ENCODE results near the gene NRIP1. TPM values are rescaled to one million over a fixed set of nuclear protein-coding genes. Genes with fewer than 3 reads are reported as not detected.

The NRIP1 gene
- total RNA-seq, 1 experiment from 2014 or later: 29.6 TPM

DNA sequence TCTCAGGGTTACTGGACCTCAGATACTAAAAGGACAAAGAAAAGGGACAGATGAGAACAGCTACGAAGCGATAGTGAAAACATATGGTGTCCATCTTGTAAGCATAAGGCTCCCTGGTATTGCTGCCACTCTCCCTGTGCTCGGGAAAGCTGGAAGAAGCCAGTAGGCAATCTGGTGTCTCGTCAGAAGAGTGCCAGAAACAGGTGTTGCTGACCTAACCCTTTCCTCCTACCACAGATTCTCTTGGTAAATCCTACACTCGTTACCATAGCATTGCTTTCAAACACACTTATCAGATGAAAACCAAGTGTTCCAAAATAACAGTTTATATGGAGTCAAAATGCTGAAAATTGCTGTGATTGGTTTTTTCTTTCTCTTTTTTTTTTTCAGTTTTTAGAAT is 146.3 kb downstream of the NRIP1 start:
- no peak overlapping the region for H2AFZ ChIP-seq (ENCODE audit: low read depth, low read length, poor library complexity, severe bottlenecking)
- TF ChIP-seq SRF (IDR thresholded peaks at IDR 0.05; ENCODE audit: low read depth) (no peak), FOSL1 (IDR thresholded peaks at IDR 0.05; ENCODE audit: low read depth) (no peak), CBX3 (IDR thresholded peaks at IDR 0.05; ENCODE audit: low read depth) (no peak), CEBPB (IDR thresholded peaks at IDR 0.05; ENCODE audit: low read depth) (no peak), SIN3A (IDR thresholded peaks at IDR 0.05; ENCODE audit: low read depth) (no peak), YY1 (IDR thresholded peaks at IDR 0.05; ENCODE audit: extremely low read depth, insufficient replicate concordance, low read depth, low read length) (no peak), POLR2A (IDR thresholded peaks at IDR 0.05; ENCODE audit: borderline replicate concordance, extremely low read depth, insufficient read depth, insufficient read length) (no peak), POLR2AphosphoS5 (IDR thresholded peaks at IDR 0.05; ENCODE audit: low read depth, low read length) (no peak), SP1 (IDR thresholded peaks at IDR 0.05; ENCODE audit: low read depth) (no peak), EZH2phosphoT487 (IDR thresholded peaks at IDR 0.05; ENCODE audit: borderline replicate concordance) (no peak), RAD21 (IDR thresholded peaks at IDR 0.05; ENCODE audit: low read depth) (no peak)
- TF ChIP-seq, protein P1, sequence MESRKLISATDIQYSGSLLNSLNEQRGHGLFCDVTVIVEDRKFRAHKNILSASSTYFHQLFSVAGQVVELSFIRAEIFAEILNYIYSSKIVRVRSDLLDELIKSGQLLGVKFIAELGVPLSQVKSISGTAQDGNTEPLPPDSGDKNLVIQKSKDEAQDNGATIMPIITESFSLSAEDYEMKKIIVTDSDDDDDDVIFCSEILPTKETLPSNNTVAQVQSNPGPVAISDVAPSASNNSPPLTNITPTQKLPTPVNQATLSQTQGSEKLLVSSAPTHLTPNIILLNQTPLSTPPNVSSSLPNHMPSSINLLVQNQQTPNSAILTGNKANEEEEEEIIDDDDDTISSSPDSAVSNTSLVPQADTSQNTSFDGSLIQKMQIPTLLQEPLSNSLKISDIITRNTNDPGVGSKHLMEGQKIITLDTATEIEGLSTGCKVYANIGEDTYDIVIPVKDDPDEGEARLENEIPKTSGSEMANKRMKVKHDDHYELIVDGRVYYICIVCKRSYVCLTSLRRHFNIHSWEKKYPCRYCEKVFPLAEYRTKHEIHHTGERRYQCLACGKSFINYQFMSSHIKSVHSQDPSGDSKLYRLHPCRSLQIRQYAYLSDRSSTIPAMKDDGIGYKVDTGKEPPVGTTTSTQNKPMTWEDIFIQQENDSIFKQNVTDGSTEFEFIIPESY (IDR thresholded peaks at IDR 0.05; ENCODE audit: extremely low read depth, insufficient replicate concordance, low read length): no peak
- TF ChIP-seq, protein P2, sequence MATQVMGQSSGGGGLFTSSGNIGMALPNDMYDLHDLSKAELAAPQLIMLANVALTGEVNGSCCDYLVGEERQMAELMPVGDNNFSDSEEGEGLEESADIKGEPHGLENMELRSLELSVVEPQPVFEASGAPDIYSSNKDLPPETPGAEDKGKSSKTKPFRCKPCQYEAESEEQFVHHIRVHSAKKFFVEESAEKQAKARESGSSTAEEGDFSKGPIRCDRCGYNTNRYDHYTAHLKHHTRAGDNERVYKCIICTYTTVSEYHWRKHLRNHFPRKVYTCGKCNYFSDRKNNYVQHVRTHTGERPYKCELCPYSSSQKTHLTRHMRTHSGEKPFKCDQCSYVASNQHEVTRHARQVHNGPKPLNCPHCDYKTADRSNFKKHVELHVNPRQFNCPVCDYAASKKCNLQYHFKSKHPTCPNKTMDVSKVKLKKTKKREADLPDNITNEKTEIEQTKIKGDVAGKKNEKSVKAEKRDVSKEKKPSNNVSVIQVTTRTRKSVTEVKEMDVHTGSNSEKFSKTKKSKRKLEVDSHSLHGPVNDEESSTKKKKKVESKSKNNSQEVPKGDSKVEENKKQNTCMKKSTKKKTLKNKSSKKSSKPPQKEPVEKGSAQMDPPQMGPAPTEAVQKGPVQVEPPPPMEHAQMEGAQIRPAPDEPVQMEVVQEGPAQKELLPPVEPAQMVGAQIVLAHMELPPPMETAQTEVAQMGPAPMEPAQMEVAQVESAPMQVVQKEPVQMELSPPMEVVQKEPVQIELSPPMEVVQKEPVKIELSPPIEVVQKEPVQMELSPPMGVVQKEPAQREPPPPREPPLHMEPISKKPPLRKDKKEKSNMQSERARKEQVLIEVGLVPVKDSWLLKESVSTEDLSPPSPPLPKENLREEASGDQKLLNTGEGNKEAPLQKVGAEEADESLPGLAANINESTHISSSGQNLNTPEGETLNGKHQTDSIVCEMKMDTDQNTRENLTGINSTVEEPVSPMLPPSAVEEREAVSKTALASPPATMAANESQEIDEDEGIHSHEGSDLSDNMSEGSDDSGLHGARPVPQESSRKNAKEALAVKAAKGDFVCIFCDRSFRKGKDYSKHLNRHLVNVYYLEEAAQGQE (IDR thresholded peaks at IDR 0.05; ENCODE audit: low read depth): no peak
- TF ChIP-seq, protein P3, sequence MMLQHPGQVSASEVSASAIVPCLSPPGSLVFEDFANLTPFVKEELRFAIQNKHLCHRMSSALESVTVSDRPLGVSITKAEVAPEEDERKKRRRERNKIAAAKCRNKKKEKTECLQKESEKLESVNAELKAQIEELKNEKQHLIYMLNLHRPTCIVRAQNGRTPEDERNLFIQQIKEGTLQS (IDR thresholded peaks at IDR 0.05): no peak
- no peak overlapping the region for H3K9ac ChIP-seq (ENCODE audit: low read length)
- no peak for ATAC-seq
- ChIA-PET RAD21 (ENCODE audit: low non-redundant PET in 1 of 2, low total read pairs in 2 of 2, uncharacterized antibody in 2 of 2, unreplicated experiment in 2 of 2) (no interaction called here), CTCF (no interaction called here), POLR2A (no interaction called here)
- H3K36me3 ChIP-seq (ENCODE audit: control insufficient read depth in 1 of 2, insufficient read depth in 2 of 2, low read length in 2 of 2): no peaks in the 10 kb centered on the region
- no peak overlapping the region for H3K27ac ChIP-seq (ENCODE audit: low read depth, low read length)
- DNase-seq (ENCODE audit: low read depth, low spot score): no peak
- no peaks in the 10 kb centered on the region for H3K27me3 ChIP-seq (ENCODE audit: insufficient read depth, low read length)
- H3K4me2 ChIP-seq (ENCODE audit: low read length): no peak overlapping the region
- no peaks in the 10 kb centered on the region for H4K20me1 ChIP-seq (ENCODE audit: insufficient read depth)
- no peak overlapping the region for H3K4me3 ChIP-seq (replicated peaks in 1 of 2; ENCODE audit: low read depth in 1 of 2, low read length in 2 of 2)
- H3K9me2 ChIP-seq (ENCODE audit: insufficient read depth): no peaks in the 10 kb centered on the region
- intact Hi-C loops (cut with micrococcal nuclease): no loop called here
- no TSS peak for BruUV-seq (replicated peaks)
- H3K4me1 ChIP-seq (ENCODE audit: control insufficient read depth in 1 of 2, insufficient read depth in 2 of 2, low read length in 2 of 2): peaks cover 0 to 5% of the 10 kb centered on the region in 2 experiments; a peak in 1 of 4 replicates
- H3K79me2 ChIP-seq (ENCODE audit: insufficient read depth, low read length): no peaks in the 10 kb centered on the region
- H3K9me3 ChIP-seq (ENCODE audit: control insufficient read depth in 1 of 2, insufficient read depth in 1 of 2, low read depth in 1 of 2, low read length in 2 of 2): no peaks in the 10 kb centered on the region

Data from HCT116 (cell line).